IPS-11a (cell line): ENCODE results near the gene GMPPA.

Source experiments
- H3K4me3 ChIP-seq: one replicate; pipeline ENCODE4 v1.5.1; 2013; ENCODE audit warnings: low read depth, low read length, control low read depth

Gene GMPPA

DNA sequence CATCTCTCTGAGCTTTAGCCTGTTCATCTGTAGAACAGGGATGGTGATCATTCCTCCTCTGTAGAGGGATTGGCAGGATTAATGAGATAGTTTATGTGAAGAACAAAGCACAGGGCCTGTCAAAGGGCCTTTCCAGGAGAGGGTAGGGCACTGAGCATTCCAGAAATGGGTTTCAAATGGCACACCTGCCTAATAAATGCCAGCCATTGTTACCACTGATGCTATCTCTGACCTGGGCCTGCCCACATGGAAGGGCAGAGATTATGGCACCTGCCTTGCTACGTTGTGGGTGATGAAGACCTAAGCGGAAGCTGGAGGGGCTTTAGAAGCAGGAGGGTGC lies 31.0 kb upstream of the GMPPA start:
- H3K4me3 ChIP-seq = no peak overlapping the region

DNA sequence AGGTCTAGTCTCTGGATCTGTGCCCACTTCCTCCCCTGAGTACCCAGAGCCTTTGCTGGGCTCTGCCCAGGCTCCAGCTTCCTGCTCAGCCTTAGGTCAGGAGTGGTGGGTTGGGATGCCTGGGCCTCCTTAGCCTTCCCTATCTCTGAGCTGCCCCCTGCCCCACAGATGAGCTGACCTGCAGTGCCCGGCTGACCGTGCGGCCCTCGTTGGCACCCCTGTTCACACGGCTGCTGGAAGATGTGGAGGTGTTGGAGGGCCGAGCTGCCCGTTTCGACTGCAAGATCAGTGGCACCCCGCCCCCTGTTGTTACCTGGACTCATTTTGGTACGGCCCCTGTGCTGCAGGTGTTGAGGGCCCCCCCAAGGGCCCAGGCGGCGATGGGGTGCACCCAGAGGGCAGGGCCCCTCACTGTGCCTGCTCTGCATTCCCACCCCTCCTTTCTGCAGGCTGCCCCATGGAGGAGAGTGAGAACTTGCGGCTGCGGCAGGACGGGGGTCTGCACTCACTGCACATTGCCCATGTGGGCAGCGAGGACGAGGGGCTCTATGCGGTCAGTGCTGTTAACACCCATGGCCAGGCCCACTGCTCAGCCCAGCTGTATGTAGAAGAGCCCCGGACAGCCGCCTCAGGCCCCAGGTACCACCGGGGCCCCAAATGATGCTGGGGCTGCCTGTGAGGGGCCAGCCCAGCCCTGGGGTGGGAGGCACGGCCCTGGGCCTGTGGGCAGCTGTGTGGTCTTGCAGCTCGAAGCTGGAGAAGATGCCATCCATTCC lies 30.1 kb upstream of the GMPPA start:
- no peak overlapping the region for H3K4me3 ChIP-seq

DNA sequence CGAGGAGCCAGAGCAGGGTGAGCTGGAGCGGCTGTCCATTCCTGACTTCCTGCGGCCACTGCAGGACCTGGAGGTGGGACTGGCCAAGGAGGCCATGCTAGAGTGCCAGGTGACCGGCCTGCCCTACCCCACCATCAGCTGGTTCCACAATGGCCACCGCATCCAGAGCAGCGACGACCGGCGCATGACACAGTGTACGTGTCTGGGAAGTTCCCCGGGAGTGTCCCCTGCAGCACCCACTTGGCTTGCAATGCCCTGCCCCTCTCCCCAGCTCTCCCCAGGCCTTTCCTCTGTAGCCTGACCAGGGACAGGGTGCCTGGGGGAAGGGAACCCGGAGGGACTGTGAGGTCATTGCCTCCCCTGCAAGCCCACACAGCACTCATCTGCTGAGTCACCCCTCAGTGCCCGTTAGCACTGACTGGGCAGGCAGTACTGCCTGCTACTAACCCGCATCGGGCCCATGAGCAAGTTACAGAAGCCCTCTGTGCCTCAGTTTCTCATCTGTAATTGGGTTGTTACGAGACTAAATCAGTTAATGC lies 29.4 kb upstream of the GMPPA start:
- H3K4me3 ChIP-seq = no peak overlapping the region

DNA sequence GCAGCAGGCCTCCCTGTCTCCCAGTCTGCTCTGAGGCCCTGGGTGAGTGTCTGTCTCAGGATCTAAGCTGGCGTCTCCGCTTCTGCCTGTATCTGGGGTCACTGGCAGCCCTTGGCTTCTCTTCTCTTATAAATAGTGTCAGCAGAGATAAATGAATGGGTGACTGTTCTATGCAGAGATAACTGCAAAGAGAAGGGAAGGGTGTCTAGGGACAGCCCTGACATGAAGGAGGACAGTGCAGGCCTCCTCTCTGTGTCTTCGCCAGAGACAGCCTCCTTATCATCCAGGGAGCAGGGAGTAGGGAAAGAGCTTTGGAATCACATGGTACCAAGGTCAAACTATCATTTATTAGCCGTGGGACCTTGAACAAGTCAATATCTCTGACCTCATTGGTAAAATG lies 28.3 kb upstream of the GMPPA start:
- no peak overlapping the region for H3K4me3 ChIP-seq

DNA sequence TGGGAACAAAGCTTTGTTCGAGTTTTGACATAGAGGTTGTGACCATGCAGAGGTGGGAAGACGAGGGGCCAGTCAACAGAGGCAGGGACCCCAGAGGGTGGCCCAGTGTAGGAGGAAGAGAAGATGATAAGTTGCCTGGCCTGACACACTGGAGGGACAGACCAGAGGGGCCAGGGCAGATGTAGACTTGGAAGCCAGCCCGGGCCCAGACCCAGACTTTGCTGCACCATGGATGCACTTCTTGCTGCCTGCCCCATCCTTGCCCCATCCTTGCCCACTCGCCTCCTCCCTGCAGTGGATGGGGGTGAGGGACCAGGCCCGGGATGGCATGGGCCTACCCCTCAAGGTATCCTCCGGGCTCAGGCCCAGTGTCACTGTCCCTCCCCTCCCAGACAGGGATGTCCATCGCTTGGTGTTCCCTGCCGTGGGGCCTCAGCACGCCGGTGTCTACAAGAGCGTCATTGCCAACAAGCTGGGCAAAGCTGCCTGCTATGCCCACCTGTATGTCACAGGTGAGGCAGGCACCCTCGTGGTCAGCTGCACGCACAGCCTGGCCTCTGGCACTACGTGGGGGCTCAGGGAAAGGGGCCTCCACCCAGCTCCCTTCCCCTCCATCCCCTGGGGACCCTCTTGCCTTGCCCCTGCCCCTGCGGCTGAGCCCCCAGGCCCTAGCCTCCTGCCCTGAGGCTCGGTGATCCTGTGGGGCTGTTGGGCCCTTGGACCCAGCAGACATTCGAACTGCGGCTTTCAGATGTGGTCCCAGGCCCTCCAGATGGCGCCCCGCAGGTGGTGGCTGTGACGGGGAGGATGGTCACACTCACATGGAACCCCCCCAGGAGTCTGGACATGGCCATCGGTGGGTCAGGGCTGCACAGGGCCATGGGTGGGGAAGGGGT lies 27.0 kb upstream of the GMPPA start:
- H3K4me3 ChIP-seq = no peak overlapping the region

DNA sequence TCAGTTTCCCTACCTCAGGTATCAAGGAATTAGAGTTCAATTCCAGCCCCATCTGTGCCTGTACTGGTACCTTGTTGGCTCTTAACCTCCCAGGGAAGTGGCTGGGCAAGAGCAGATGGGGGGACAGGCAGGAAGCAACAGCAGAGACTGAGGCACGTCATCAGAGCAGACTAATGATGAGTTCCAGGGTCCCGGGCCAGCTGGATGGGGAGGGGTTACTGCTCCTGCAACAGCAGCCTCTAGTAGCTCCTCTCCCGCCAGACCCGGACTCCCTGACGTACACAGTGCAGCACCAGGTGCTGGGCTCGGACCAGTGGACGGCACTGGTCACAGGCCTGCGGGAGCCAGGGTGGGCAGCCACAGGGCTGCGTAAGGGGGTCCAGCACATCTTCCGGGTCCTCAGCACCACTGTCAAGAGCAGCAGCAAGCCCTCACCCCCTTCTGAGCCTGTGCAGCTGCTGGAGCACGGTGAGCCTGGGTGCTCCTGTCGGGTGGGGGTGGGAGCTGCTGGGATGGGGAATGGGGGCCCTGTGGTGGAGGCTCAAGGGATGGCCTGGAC lies 26.0 kb upstream of the GMPPA start:
- H3K4me3 ChIP-seq = no peak overlapping the region

DNA sequence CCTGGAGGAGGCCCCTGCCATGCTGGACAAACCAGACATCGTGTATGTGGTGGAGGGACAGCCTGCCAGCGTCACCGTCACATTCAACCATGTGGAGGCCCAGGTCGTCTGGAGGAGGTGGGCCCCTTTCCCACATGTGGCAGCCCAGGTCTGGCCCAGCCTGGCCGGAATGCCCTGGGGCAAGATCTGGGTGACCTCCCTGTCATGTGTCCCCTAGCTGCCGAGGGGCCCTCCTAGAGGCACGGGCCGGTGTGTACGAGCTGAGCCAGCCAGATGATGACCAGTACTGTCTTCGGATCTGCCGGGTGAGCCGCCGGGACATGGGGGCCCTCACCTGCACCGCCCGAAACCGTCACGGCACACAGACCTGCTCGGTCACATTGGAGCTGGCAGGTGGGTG lies 25.2 kb upstream of the GMPPA start:
- no peak overlapping the region for H3K4me3 ChIP-seq

DNA sequence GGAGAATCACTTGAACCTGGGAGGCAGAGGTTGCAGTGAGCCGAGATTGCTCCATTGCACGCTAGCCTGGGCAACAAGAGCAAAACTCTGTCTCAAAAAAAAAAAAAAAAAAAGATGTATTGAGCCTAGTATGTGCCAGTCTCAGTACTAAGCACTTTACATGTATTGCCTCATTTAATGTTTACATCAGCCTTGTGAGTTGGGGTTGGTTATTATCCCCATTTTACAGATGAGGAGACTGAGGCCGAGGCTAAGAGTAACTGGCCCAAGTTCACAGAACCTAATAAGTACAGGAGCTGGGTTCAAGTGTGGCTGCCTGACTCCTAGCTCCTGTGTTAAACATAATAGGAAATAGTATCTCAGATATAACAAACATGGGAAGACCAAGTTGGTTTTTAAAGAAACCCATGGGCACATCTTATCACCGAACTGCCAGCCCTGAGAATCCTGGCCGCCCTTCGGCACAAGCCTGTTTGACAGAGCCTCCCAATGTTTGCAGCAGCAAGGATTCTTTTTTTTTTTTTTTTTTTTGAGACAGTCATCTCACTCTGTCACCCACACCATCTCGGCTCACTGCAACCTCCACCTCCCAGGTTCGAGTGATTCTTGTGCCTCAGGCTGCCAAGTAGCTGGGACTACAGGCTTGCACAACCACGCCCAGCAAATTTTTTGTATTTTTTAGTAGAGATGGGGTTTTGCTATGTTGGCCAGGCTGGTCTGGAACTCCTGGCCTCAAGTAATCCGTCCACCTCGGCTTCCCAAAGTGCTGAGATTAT lies 24.2 kb upstream of the GMPPA start:
- H3K4me3 ChIP-seq = no peak overlapping the region

DNA sequence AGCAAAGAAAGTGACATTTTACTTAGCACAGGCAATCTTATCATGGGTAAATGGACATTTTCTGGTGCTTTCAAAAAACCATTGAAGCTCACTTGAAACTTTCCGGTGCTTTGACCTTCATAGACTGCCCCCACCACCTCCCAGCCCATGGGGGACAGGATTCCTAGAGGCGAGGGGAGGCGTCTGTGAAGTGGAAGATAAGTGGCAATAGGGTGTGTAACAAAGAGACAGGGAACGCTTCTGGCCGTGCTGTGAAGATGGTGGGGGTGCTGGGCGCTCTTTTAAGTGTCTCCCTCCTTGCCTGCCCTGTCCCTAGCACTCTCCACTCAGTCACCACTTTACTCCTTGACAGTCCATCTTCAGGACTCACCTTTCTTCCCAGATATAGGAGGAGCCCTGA lies 23.4 kb upstream of the GMPPA start:
- no peak overlapping the region for H3K4me3 ChIP-seq

DNA sequence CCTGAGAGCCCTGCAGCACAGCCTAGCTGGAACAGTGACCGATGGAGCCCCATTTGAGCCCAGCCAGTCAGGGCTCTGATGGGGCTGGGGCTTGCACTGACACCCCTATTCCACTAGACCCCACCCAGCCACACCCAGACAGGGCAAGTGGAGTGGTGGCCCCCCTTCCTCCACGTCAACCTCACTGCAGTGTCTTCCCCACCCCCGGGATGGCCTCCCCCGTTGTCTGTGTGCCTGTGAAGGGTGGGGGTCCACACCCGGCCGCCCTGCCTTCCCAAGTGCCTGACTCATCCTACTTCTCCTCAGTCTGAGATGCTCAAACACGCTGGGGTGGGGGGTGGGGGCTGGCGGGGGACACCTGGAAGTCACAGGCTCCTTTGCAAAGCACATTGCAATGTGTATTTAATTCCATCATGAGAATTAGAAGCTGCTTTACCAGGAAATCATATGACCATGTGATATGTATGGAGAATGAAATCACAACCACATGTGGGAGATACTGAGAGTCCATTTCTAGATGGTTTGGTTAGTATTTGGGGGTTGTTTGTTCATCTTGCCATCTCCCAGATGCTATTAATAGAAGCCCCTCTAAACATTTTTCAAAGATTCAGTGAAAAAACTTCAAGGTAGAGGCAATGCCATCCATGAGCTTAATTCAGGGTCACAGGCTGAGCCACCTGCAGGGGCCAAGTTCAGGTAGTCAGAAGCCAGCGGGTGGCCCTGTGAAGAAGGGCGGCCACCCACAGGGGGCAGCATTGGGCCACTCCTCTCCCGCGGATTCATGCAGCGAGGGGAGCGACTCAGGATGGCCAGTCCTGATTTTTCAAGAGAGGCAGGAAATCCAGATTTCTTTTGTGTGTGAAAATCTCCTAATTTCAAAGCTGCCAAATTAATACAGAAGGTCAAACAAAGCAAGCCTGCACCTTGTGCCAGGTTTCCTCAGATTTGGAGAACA lies 22.7 kb upstream of the GMPPA start:
- H3K4me3 ChIP-seq = peak overlapping the region; percentile 33

DNA sequence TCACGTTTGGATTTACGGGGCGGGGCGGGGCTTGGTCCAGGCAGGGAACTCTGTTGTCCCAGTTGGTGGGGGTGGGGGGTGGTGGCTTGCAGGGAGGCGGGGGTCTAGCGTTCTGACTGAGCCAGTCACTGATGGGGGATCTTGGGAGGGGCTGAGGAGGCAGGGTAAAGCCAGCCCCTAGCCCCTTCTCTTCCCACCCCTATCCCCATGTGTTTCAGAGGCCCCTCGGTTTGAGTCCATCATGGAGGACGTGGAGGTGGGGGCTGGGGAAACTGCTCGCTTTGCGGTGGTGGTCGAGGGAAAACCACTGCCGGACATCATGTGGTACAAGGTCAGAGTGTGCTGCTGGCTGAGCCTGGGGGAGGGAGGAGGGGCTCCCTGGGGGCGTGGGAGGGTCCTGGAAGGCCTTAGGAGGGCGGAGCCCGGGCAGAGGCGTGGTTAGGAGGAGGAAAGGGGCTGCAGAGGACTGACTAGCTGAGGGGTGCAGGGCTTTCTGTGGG lies 22.0 kb upstream of the GMPPA start:
- H3K4me3 ChIP-seq = peak overlapping the region; percentile 33

DNA sequence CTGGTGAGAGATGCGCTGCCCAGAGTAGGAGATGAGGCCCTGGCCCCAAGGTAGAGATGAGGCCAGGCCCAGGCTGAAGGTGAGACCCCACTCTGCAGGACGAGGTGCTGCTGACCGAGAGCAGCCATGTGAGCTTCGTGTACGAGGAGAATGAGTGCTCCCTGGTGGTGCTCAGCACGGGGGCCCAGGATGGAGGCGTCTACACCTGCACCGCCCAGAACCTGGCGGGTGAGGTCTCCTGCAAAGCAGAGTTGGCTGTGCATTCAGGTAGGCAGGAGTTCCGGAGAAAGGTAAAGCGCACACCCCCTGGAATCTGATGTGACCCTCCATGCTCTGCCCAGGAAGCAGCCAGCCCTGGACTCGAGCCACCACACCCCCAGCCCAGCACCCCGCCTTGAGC lies 21.5 kb upstream of the GMPPA start:
- no peak overlapping the region for H3K4me3 ChIP-seq

DNA sequence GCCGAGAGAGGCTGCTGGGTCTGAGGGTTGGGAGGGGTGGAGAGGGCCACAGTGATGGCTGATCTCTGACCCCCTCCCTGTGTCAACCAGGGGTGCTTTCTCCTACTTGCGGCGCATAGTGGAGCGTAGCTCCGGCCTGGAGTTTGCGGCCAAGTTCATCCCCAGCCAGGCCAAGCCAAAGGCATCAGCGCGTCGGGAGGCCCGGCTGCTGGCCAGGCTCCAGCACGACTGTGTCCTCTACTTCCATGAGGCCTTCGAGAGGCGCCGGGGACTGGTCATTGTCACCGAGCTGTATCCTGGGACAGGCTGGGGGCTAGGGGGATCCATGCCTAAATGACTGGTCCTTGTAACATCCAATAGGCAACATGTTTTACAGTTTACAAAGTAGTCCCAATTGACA lies 20.9 kb upstream of the GMPPA start:
- no peak overlapping the region for H3K4me3 ChIP-seq

DNA sequence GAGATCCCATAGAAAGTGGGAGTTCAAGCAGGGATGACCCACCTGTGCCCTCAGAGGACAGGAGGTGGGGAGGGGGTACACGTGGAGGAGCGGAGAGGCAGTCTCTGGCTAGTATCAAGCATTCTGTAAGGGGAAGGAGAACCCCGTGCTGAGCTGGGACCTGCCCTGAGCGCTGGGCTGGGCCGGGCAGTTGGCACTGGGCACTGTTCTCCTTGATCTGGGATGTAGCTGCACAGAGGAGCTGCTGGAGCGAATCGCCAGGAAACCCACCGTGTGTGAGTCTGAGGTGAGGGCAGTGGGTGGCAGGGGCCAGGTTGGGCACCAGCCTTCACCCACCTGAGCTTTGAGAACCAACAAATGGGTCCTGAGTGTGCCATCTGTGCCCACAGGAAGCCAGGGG lies 19.8 kb upstream of the GMPPA start:
- no peak overlapping the region for H3K4me3 ChIP-seq

DNA sequence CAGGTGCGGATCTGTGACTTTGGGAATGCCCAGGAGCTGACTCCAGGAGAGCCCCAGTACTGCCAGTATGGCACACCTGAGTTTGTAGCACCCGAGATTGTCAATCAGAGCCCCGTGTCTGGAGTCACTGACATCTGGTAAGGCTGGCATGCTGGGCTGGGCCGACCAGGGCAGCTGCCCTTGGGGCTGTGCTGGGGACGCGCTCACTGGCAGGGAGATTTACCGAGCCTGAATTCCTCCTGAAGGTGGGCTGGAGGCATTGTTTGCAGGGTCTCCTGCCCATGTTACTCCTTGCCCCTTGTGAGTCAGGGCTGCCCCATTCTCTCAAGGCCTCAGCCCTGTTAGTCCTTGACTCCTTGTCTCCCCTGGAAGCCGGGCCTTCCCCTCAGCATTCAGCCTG lies 18.7 kb upstream of the GMPPA start:
- H3K4me3 ChIP-seq = no peak overlapping the region

DNA sequence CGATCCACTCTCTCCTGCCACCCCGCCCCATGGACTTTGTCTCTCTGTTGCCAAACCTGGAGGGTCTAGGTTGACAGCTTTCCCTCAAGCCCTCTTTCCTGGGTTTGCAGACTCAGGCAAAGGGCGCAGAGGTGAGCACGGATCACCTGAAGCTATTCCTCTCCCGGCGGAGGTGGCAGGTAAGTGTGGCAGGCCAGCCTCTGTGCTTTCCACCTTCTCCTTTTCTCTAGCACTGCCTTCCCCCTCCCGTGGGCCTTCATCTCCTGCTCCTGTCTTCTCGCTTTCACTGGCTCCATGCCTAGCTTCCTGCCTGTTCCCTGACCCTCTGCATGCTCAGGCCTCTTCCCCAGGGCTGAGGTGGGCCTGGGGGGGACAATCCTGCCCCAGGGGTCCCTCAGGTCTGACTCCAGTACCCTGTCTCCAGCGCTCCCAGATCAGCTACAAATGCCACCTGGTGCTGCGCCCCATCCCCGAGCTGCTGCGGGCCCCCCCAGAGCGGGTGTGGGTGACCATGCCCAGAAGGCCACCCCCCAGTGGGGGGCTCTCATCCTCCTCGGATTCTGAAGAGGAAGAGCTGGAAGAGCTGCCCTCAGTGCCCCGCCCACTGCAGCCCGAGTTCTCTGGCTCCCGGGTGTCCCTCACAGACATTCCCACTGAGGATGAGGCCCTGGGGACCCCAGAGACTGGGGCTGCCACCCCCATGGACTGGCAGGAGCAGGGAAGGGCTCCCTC lies 15.9 kb upstream of the GMPPA start:
- H3K4me3 ChIP-seq = no peak overlapping the region

DNA sequence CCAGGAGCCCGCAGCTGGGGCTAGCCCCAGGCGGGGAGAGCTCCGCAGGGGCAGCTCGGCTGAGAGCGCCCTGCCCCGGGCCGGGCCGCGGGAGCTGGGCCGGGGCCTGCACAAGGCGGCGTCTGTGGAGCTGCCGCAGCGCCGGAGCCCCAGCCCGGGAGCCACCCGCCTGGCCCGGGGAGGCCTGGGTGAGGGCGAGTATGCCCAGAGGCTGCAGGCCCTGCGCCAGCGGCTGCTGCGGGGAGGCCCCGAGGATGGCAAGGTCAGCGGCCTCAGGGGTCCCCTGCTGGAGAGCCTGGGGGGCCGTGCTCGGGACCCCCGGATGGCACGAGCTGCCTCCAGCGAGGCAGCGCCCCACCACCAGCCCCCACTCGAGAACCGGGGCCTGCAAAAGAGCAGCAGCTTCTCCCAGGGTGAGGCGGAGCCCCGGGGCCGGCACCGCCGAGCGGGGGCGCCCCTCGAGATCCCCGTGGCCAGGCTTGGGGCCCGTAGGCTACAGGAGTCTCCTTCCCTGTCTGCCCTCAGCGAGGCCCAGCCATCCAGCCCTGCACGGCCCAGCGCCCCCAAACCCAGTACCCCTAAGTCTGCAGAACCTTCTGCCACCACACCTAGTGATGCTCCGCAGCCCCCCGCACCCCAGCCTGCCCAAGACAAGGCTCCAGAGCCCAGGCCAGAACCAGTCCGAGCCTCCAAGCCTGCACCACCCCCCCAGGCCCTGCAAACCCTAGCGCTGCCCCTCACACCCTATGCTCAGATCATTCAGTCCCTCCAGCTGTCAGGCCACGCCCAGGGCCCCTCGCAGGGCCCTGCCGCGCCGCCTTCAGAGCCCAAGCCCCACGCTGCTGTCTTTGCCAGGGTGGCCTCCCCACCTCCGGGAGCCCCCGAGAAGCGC lies 15.0 kb upstream of the GMPPA start:
- H3K4me3 ChIP-seq = no peak overlapping the region
